ENCODE results near the gene STRIP1. TPM values are rescaled to one million over a fixed set of nuclear protein-coding genes. Genes with fewer than 3 reads are reported as not detected.

Gene STRIP1
- total and polyA plus RNA-seq, 10 of the 15 experiments (the other 5 are each of a cell fraction or from before 2014, with no cell fraction given): 6.3 to 26.6 (median 18.0) TPM

- Histone ChIP-seq H4K20me1 (ENCODE audit: control insufficient read depth, insufficient read depth) (no peaks in the 10 kb centered on the region), H3K27ac (ENCODE audit: control insufficient read depth, insufficient read depth) (no peak overlapping the region), H3K4me3 (no peak overlapping the region), H3K27me3 (replicated peaks in 1 of 2; ENCODE audit: control insufficient read depth in 2 of 2, insufficient read depth in 2 of 2, low read length in 1 of 2) (peaks cover 5 to 8% of the 10 kb centered on the region in 2 experiments; a peak in 2 of 4 replicates), H3K79me2 (ENCODE audit: control insufficient read depth, insufficient read depth, low read length) (no peaks in the 10 kb centered on the region), H3K36me3 (ENCODE audit: control insufficient read depth in 2 of 2, insufficient read depth in 2 of 2, low read length in 1 of 2) (no peaks in the 10 kb centered on the region), H3K4me1 (ENCODE audit: control insufficient read depth, insufficient read depth, low read length) (peaks cover 5% of the 10 kb centered on the region; the same call in 1 of the 2 replicates), H3K9ac (ENCODE audit: control insufficient read depth, insufficient read depth, low read length) (no peak overlapping the region), H3K9me3 (replicated peaks; ENCODE audit: control insufficient read depth, insufficient read depth, low read length) (no peaks in the 10 kb centered on the region), H3K4me2 (ENCODE audit: control insufficient read depth, insufficient read depth) (no peak overlapping the region), H2AFZ (ENCODE audit: control insufficient read depth, low read depth, low read length) (peak overlapping the region; percentile 13)
- peak; percentile 89 for ATAC-seq
- POLR2A ChIA-PET: no interaction called here
- SMC1A ChIA-PET (ENCODE audit: uncharacterized antibody, unreplicated experiment): interaction anchor here (0.7 to 1.5 kb wide), 11 partner anchors 10 to 639 kb away, joined by 3 to 9 read pairs (median 3); partner anchors contain the start of gene STRIP1
- in situ Hi-C loops (cut with MboI): no loop called here
- BruUV-seq (replicated peaks): no TSS peak
- DNase-seq (ENCODE audit: low read depth, low spot score): no peak
- RAD21 ChIA-PET (ENCODE audit: unreplicated experiment): interaction anchor here (1.0 to 1.3 kb wide), 7 partner anchors 9 to 371 kb away, joined by 3 to 10 read pairs (median 4); no protein-coding TSS in a partner anchor
- CTCF ChIA-PET: interaction anchor here (0.6 to 6.8 kb wide), 21 partner anchors 11 to 572 kb away, joined by 3 to 120 read pairs (median 4); partner anchors contain the start of gene STRIP1
- WGBS (ENCODE audit: insufficient coverage, insufficient replicate concordance, low lambda C conversion rate, missing lambda C conversion rate): 26% methylated on average over 15 of the region's 15 CpGs
- intact Hi-C loops (cut with micrococcal nuclease; ENCODE audit: unreplicated experiment): loop anchor here (1.0 to 10.0 kb wide), 2 partner anchors 18 to 377 kb away; no protein-coding TSS in a partner anchor
- peak; percentile 80 for FAIRE-seq
- TF ChIP-seq IKZF1 (conservative IDR thresholded peaks at IDR 0.05): no peak
- TF ChIP-seq, protein P1, sequence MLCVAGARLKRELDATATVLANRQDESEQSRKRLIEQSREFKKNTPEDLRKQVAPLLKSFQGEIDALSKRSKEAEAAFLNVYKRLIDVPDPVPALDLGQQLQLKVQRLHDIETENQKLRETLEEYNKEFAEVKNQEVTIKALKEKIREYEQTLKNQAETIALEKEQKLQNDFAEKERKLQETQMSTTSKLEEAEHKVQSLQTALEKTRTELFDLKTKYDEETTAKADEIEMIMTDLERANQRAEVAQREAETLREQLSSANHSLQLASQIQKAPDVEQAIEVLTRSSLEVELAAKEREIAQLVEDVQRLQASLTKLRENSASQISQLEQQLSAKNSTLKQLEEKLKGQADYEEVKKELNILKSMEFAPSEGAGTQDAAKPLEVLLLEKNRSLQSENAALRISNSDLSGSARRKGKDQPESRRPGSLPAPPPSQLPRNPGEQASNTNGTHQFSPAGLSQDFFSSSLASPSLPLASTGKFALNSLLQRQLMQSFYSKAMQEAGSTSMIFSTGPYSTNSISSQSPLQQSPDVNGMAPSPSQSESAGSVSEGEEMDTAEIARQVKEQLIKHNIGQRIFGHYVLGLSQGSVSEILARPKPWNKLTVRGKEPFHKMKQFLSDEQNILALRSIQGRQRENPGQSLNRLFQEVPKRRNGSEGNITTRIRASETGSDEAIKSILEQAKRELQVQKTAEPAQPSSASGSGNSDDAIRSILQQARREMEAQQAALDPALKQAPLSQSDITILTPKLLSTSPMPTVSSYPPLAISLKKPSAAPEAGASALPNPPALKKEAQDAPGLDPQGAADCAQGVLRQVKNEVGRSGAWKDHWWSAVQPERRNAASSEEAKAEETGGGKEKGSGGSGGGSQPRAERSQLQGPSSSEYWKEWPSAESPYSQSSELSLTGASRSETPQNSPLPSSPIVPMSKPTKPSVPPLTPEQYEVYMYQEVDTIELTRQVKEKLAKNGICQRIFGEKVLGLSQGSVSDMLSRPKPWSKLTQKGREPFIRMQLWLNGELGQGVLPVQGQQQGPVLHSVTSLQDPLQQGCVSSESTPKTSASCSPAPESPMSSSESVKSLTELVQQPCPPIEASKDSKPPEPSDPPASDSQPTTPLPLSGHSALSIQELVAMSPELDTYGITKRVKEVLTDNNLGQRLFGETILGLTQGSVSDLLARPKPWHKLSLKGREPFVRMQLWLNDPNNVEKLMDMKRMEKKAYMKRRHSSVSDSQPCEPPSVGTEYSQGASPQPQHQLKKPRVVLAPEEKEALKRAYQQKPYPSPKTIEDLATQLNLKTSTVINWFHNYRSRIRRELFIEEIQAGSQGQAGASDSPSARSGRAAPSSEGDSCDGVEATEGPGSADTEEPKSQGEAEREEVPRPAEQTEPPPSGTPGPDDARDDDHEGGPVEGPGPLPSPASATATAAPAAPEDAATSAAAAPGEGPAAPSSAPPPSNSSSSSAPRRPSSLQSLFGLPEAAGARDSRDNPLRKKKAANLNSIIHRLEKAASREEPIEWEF (IDR thresholded peaks at IDR 0.05; ENCODE audit: insufficient replicate concordance, low read depth, low read length): no peak
- TF ChIP-seq, protein P2, sequence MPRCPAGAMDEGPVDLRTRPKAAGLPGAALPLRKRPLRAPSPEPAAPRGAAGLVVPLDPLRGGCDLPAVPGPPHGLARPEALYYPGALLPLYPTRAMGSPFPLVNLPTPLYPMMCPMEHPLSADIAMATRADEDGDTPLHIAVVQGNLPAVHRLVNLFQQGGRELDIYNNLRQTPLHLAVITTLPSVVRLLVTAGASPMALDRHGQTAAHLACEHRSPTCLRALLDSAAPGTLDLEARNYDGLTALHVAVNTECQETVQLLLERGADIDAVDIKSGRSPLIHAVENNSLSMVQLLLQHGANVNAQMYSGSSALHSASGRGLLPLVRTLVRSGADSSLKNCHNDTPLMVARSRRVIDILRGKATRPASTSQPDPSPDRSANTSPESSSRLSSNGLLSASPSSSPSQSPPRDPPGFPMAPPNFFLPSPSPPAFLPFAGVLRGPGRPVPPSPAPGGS (IDR thresholded peaks at IDR 0.05; ENCODE audit: borderline replicate concordance, insufficient read depth, low read depth, low read length, poor library complexity, severe bottlenecking): no peak
- TF ChIP-seq YY1 (IDR thresholded peaks at IDR 0.05; ENCODE audit: low read depth, low read length): peak; percentile 41; the same call in 1 of the 2 replicates
- no peak for TF ChIP-seq TBL1XR1 (IDR thresholded peaks at IDR 0.05; ENCODE audit: low read depth, low read length)
- no peak for TF ChIP-seq NBN (IDR thresholded peaks at IDR 0.05)
- peak; percentile 69; the same call in 1 of the 2 replicates for TF ChIP-seq SMC3 (IDR thresholded peaks at IDR 0.05; ENCODE audit: borderline replicate concordance, low read length)
- TF ChIP-seq RAD21 (IDR thresholded peaks at IDR 0.05; ENCODE audit: insufficient read depth, low read depth, low read length): peak; percentile 71
- TF ChIP-seq EZH2 (IDR thresholded peaks at IDR 0.05; ENCODE audit: borderline replicate concordance, control insufficient read depth, low read depth, low read length): no peak
- no peak for TF ChIP-seq SKIL (IDR thresholded peaks at IDR 0.05; ENCODE audit: low read depth, poor library complexity, severe bottlenecking)
- TF ChIP-seq, protein P3, sequence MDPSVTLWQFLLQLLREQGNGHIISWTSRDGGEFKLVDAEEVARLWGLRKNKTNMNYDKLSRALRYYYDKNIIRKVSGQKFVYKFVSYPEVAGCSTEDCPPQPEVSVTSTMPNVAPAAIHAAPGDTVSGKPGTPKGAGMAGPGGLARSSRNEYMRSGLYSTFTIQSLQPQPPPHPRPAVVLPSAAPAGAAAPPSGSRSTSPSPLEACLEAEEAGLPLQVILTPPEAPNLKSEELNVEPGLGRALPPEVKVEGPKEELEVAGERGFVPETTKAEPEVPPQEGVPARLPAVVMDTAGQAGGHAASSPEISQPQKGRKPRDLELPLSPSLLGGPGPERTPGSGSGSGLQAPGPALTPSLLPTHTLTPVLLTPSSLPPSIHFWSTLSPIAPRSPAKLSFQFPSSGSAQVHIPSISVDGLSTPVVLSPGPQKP (IDR thresholded peaks at IDR 0.05; ENCODE audit: low read depth, low read length): no peak
Observed at GRCh38 chr1:110087812-110088738, 53.7 kb downstream of the STRIP1 start.
